Panc1 (cell line): ENCODE measurements around the gene SYT1.

ENCODE experiments used
- CTCF ChIP-seq: fragments of 450-650 bp; IDR thresholded peaks from 2 replicates; pipeline ENCODE4 v1.5.1; 2017; ENCODE audit warnings: mild to moderate bottlenecking
- POLR2AphosphoS5 ChIP-seq: IDR thresholded peaks from 2 replicates; pipeline ENCODE4 v1.6.1; 2012; ENCODE audit warnings: mild to moderate bottlenecking, low read depth, low read length, moderate library complexity
- TCF7L2 ChIP-seq: IDR thresholded peaks from 2 replicates; pipeline ENCODE4 v1.6.1; 2011; ENCODE audit warnings: mild to moderate bottlenecking, low read depth, low read length, inconsistent platforms
- TF ChIP-seq, protein P1 (sequence below), 2 experiments: IDR thresholded peaks; 2 replicates each; pipeline ENCODE4 v1.6.1; 2011 to 2012; ENCODE audit warnings: low read depth in 2 of 2, control low read depth in 1 of 2, low read length in 1 of 2, mild to moderate bottlenecking in 1 of 2, moderate library complexity in 1 of 2; ENCODE audit not compliant: insufficient read depth in 1 of 2

DNA sequence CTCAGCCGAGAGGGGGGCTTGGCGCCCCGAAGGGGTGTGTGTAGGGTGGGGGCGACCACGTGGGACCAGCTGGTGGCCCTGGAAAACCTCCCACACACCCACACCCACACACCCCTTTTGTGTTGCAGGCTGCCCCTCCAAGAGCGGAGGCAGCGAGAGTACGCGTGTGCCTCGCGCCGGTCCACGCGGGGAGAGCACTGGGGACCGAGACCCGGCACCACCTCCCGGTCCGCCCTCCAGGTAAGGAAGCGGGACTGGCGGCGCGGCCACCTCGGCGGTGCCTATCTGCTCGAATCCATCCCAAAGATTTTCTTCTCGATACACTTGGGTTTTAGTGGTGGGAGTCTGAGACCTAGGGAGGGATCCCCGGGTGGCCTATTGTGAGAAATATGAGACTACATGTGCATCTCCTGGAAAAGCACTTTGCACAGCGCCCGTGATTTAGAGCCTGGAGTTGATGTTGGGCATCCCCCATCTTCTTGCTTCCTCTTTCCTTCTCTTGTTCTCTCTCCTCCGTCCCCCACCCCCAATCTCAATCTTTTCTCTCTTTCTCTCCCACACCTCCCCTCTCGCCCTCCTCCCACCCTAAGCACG lies 393 bp downstream of the SYT1 start:
- TF ChIP-seq CTCF (no peak), POLR2AphosphoS5 (no peak), TCF7L2 (no peak)
- TF ChIP-seq, protein P1, sequence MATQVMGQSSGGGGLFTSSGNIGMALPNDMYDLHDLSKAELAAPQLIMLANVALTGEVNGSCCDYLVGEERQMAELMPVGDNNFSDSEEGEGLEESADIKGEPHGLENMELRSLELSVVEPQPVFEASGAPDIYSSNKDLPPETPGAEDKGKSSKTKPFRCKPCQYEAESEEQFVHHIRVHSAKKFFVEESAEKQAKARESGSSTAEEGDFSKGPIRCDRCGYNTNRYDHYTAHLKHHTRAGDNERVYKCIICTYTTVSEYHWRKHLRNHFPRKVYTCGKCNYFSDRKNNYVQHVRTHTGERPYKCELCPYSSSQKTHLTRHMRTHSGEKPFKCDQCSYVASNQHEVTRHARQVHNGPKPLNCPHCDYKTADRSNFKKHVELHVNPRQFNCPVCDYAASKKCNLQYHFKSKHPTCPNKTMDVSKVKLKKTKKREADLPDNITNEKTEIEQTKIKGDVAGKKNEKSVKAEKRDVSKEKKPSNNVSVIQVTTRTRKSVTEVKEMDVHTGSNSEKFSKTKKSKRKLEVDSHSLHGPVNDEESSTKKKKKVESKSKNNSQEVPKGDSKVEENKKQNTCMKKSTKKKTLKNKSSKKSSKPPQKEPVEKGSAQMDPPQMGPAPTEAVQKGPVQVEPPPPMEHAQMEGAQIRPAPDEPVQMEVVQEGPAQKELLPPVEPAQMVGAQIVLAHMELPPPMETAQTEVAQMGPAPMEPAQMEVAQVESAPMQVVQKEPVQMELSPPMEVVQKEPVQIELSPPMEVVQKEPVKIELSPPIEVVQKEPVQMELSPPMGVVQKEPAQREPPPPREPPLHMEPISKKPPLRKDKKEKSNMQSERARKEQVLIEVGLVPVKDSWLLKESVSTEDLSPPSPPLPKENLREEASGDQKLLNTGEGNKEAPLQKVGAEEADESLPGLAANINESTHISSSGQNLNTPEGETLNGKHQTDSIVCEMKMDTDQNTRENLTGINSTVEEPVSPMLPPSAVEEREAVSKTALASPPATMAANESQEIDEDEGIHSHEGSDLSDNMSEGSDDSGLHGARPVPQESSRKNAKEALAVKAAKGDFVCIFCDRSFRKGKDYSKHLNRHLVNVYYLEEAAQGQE (IDR thresholded peaks at IDR 0.05; ENCODE audit: insufficient read depth in 1 of 2, low read depth in 2 of 2, low read length in 1 of 2), result no peak
